PC-9 (cell line): ENCODE data around the gene SMURF1. TPM values are rescaled to one million over a fixed set of nuclear protein-coding genes. Genes with fewer than 3 reads are reported as not detected.
A peak's percentile ranks its signal among the peaks of the same experiment; 100 is the strongest.
"Not testable (repeated sequence)": the region's sequence is repeated elsewhere in the genome, so short reads cannot be mapped to it uniquely, and the experiment has no call there.

ENCODE experiments used
- BruUV-seq: library from RNA; stranded (reverse); fragments of 400-500 nt; replicated peaks from 2 replicates; lab custom pipeline; 2021; lab: Mats Ljungman, UMichigan
- CTCF ChIA-PET: fragments of 300-600 bp; sonication (Branson Sonifier 250); formaldehyde crosslinking; loops from one replicate; lab custom pipeline; 2022; ENCODE audit warnings: antibody characterized with exemption; lab: Charles Lee
- POLR2A ChIA-PET: fragments of 300-600 bp; sonication (Branson Sonifier 250); formaldehyde crosslinking; loops from one replicate; lab custom pipeline; 2022; ENCODE audit warnings: antibody characterized with exemption; ENCODE audit not compliant: unreplicated experiment; lab: Charles Lee
- DNase-seq, 2 experiments: peaks; one replicate each; pipeline versions ENCODE4 v3.0.0 to v3.0.0-alpha.2; 2015 to 2022; ENCODE audit warnings: mixed read lengths in 1 of 2
- H2AFZ ChIP-seq: fragments of 200-600 bp; sonication (generic); 2 replicates; pipeline ENCODE4 v1.8.1; 2017; ENCODE audit warnings: antibody characterized with exemption
- H3F3A ChIP-seq: fragments of 200-600 bp; sonication (generic); 2 replicates; pipeline ENCODE4 v1.8.1; 2017; ENCODE audit warnings: antibody characterized with exemption, mild to moderate bottlenecking, low read depth; ENCODE audit not compliant: insufficient read depth
- H3K27ac ChIP-seq: fragments of 200-600 bp; sonication (generic); 2 replicates; pipeline ENCODE4 v1.6.1; 2016; ENCODE audit warnings: mixed run types
- H3K27me3 ChIP-seq: fragments of 200-600 bp; sonication (generic); 2 replicates; pipeline ENCODE4 v1.6.1; 2016; ENCODE audit warnings: low read depth, mixed run types; ENCODE audit not compliant: insufficient read depth
- H3K36me3 ChIP-seq: fragments of 200-600 bp; sonication (generic); 2 replicates; pipeline ENCODE4 v1.6.1; 2016; ENCODE audit warnings: low read depth, mixed run types
- H3K4me1 ChIP-seq: fragments of 200-600 bp; sonication (generic); replicated peaks from 2 replicates; pipeline ENCODE4 v1.6.1; 2016; ENCODE audit warnings: mixed run types; ENCODE audit not compliant: insufficient read depth
- H3K4me2 ChIP-seq: fragments of 200-600 bp; sonication (generic); 2 replicates; pipeline ENCODE4 v1.6.1; 2017; ENCODE audit warnings: mixed run types
- H3K4me3 ChIP-seq: fragments of 200-600 bp; sonication (generic); 2 replicates; pipeline ENCODE4 v1.6.1; 2016; ENCODE audit warnings: mixed run types
- H3K79me2 ChIP-seq: fragments of 200-600 bp; sonication (generic); 2 replicates; pipeline ENCODE4 v1.6.1; 2017; ENCODE audit warnings: low read depth, mixed run types
- H3K9me2 ChIP-seq: fragments of 200-600 bp; sonication (generic); 2 replicates; pipeline ENCODE4 v1.8.1; 2017; ENCODE audit warnings: mild to moderate bottlenecking; ENCODE audit not compliant: insufficient read depth
- H3K9me3 ChIP-seq: fragments of 200-600 bp; sonication (generic); 2 replicates; pipeline ENCODE4 v1.8.1; 2016; ENCODE audit warnings: low read depth; ENCODE audit not compliant: insufficient read depth
- H4K20me1 ChIP-seq: fragments of 200-600 bp; sonication (generic); 2 replicates; pipeline ENCODE4 v1.8.1; 2017; ENCODE audit not compliant: insufficient read depth
- EZH2 ChIP-seq: fragments of 200-600 bp; sonication (generic); IDR thresholded peaks from 2 replicates; pipeline ENCODE4 v1.8.0; 2017; ENCODE audit warnings: antibody characterized with exemption, low read depth
- intact Hi-C: fragments of 100-400 bp; cut with micrococcal nuclease; formaldehyde crosslinking; loops from one replicate; pipeline ENCODE4 v1.10.0; 2022; ENCODE audit not compliant: unreplicated experiment
- total RNA-seq: library from RNA; stranded (reverse); gene quantifications from 2 replicates; pipeline ENCODE4 v1.2.3, GENCODE V29; 2021
- TF ChIP-seq, protein P1 (sequence below): fragments of 200-600 bp; sonication (generic); conservative IDR thresholded peaks from 2 replicates; pipeline ENCODE4 v1.6.1; 2017; ENCODE audit warnings: mixed run types, antibody characterized with exemption, mild to moderate bottlenecking, moderate library complexity

The SMURF1 gene
- total RNA-seq, 1 experiment from 2014 or later: 53.2 TPM

DNA sequence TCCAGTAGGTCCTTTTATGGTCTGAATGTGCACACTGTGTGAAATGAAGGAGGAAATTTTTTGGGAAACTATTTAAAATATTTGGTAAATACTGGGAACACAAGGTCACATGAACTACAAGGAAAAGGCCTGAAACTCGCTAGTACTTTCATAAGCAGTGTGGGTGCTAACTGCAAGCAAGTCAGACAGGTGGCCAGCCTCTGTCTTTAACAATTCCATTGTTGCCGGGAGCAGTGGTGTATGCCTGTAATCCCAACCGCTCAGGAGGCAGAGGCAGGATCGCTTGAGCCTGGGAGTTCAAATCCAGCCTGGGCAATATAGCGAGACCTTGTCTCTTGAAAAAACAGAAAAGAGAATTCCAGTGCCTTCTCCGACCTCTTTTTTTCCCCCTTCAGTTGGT is 37.5 kb downstream of the SMURF1 start:
- H3K4me2 ChIP-seq: peak overlapping the region; percentile 32
- peaks cover 89% of the 10 kb centered on the region for H3K4me1 ChIP-seq
- H2AFZ ChIP-seq: no peak overlapping the region
- peaks cover 7% of the 10 kb centered on the region; the same call in 1 of the 2 replicates for H3K36me3 ChIP-seq
- no peaks in the 10 kb centered on the region for H3K9me3 ChIP-seq
- no peaks in the 10 kb centered on the region for H3K9me2 ChIP-seq
- no peak overlapping the region for H3K4me3 ChIP-seq
- no TSS peak for BruUV-seq
- H4K20me1 ChIP-seq: peaks cover 23% of the 10 kb centered on the region
- no peak for TF ChIP-seq EZH2
- TF ChIP-seq, protein P1, sequence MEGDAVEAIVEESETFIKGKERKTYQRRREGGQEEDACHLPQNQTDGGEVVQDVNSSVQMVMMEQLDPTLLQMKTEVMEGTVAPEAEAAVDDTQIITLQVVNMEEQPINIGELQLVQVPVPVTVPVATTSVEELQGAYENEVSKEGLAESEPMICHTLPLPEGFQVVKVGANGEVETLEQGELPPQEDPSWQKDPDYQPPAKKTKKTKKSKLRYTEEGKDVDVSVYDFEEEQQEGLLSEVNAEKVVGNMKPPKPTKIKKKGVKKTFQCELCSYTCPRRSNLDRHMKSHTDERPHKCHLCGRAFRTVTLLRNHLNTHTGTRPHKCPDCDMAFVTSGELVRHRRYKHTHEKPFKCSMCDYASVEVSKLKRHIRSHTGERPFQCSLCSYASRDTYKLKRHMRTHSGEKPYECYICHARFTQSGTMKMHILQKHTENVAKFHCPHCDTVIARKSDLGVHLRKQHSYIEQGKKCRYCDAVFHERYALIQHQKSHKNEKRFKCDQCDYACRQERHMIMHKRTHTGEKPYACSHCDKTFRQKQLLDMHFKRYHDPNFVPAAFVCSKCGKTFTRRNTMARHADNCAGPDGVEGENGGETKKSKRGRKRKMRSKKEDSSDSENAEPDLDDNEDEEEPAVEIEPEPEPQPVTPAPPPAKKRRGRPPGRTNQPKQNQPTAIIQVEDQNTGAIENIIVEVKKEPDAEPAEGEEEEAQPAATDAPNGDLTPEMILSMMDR: no peak
- H3K27ac ChIP-seq: peak overlapping the region; percentile 37
- CTCF ChIA-PET: no interaction called here
- no peak for DNase-seq
- POLR2A ChIA-PET: no interaction called here
- H3F3A ChIP-seq: peaks cover 62% of the 10 kb centered on the region
- peaks cover 100% of the 10 kb centered on the region for H3K79me2 ChIP-seq
- H3K27me3 ChIP-seq: no peaks in the 10 kb centered on the region
- intact Hi-C loops: no loop called here

DNA sequence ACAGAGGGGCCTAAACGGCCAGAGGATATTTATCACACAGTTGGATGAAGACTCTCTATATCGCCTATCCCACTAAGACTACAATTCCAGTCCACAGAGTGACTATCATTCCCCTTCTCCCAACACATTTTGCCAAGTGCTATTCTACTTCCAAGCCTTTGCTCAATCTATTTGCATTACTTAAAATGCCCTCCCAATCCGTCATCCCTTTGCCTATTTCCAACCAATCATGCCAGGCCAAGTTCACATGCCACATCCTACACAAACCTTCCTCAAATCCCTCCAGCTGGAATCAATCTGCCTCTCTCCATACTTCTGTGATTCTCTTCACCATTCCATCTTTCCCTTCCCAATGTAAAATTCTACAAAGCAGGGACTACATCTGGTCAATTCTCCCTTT is 38.2 kb downstream of the SMURF1 start:
- Histone ChIP-seq H3K9me2 (no peaks in the 10 kb centered on the region), H3F3A (peaks cover 57% of the 10 kb centered on the region), H3K4me3 (no peak overlapping the region), H4K20me1 (peaks cover 23% of the 10 kb centered on the region), H2AFZ (no peak overlapping the region), H3K36me3 (peaks cover 7% of the 10 kb centered on the region; the same call in 1 of the 2 replicates), H3K27me3 (no peaks in the 10 kb centered on the region), H3K9me3 (no peaks in the 10 kb centered on the region), H3K79me2 (peaks cover 100% of the 10 kb centered on the region), H3K27ac (peak overlapping the region; percentile 37; the same call in 1 of the 2 replicates), H3K4me2 (no peak overlapping the region), H3K4me1 (peaks cover 82% of the 10 kb centered on the region)
- no TSS peak for BruUV-seq
- TF ChIP-seq, protein P1: no peak
- TF ChIP-seq EZH2: no peak
- intact Hi-C loops: no loop called here
- ChIA-PET CTCF (no interaction called here), POLR2A (no interaction called here)
- no peak for DNase-seq

DNA sequence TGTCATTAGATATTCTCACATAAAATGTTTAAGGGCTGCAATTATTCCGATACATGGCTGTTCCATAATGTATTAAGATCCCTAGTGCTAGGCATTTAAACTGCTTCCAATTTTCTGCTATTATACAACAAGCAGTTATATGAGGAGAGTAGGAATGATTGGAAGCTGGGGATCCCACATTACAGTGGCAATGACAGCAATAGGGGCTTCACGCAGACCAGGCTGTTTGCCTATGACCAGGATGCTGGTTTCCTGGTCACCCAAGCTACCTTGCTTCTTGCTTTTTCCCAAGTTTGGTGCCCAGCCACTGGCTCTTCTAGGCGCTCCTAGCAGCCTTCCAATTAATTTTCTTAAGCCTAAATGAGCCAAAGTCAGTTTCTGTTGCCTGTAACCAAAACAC is 39.3 kb downstream of the SMURF1 start:
- Histone ChIP-seq H4K20me1 (peaks cover 18% of the 10 kb centered on the region), H3K9me3 (no peaks in the 10 kb centered on the region), H3K36me3 (peaks cover 7% of the 10 kb centered on the region; the same call in 1 of the 2 replicates), H2AFZ (no peak overlapping the region), H3F3A (peaks cover 56% of the 10 kb centered on the region), H3K4me2 (0 out of 2 replicates have a peak overlapping the region, but pooled peaks have one; percentile 41), H3K4me3 (no peak overlapping the region), H3K27ac (peak overlapping the region; percentile 82), H3K27me3 (no peaks in the 10 kb centered on the region), H3K9me2 (no peaks in the 10 kb centered on the region), H3K4me1 (peaks cover 73% of the 10 kb centered on the region), H3K79me2 (peaks cover 100% of the 10 kb centered on the region)
- intact Hi-C loops: no loop called here
- ChIA-PET POLR2A (no interaction called here), CTCF (no interaction called here)
- BruUV-seq: no TSS peak
- TF ChIP-seq, protein P1: no peak
- TF ChIP-seq EZH2: no peak
- no peak for DNase-seq

DNA sequence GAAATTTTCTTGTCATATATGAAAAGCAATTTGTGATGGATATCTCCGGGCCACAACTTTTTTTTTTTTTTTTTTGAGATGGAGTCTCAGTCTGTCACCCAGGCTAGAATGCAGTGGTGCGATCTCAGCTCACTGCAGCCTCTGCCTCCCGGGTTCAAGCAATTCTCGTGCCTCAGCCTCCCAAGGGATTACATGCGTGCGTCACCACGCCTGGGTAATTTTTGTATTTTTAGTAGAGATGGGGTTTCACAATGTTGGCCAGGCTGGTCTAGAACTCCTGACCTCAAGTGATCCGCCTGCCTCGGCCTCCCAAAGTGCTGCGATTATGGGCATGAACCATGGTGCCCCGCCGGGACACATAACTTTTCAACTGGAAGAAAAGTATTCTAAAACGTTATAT is 40.1 kb downstream of the SMURF1 start:
- H3K9me3 ChIP-seq, H3K36me3 ChIP-seq, intact Hi-C loops, H3K27me3 ChIP-seq, DNase-seq, H3K9me2 ChIP-seq, H3K4me3 ChIP-seq, H2AFZ ChIP-seq, BruUV-seq: not testable (repeated sequence)
- peak overlapping the region; percentile 82 for H3K27ac ChIP-seq
- H3F3A ChIP-seq: peaks cover 54% of the 10 kb centered on the region
- peaks cover 100% of the 10 kb centered on the region for H3K79me2 ChIP-seq
- peaks cover 73% of the 10 kb centered on the region for H3K4me1 ChIP-seq
- ChIA-PET CTCF (interaction anchor here (0.7 kb wide), 1 partner anchor 142 kb away, joined by 3 read pairs; no protein-coding TSS in a partner anchor), POLR2A (interaction anchor here (0.7 kb wide), 1 partner anchor 108 kb away, joined by 3 read pairs; no protein-coding TSS in a partner anchor)
- peak overlapping the region; percentile 41 for H3K4me2 ChIP-seq
- H4K20me1 ChIP-seq: peaks cover 17% of the 10 kb centered on the region
